HepG2 (cell line): Measurements from ENCODE around the gene ADCY7. TPM values are rescaled to one million over a fixed set of nuclear protein-coding genes. Genes with fewer than 3 reads are reported as not detected.

Experiments
- ATAC-seq: fragments of 200-7000 bp; cut with Tn5 transposase; 3 replicates; pipeline ENCODE4 v1.9.1; 2020; ENCODE audit warnings: mild to moderate bottlenecking, moderate library complexity
- BruUV-seq: library from RNA; stranded (reverse); fragments of 400-500 nt; replicated peaks from 2 replicates; lab custom pipeline; 2021; lab: Mats Ljungman, UMichigan
- CTCF ChIA-PET: fragments of 300-600 bp; formaldehyde crosslinking; extraction: SDS; loops from one replicate; lab custom pipeline; 2021; ENCODE audit warnings: low total read pairs, inconsistent platforms, low intra/inter-chr PET ratio; lab: Yijun Ruan, JAX
- POLR2A ChIA-PET: fragments of 350-600 bp; sonication (Branson Sonifier 250); formaldehyde crosslinking; loops from one replicate; lab custom pipeline; 2020; ENCODE audit warnings: antibody characterized with exemption, inconsistent platforms; lab: Yijun Ruan, JAX
- DNase-seq: peaks from one replicate; pipeline ENCODE4 v3.0.0-alpha.2; 2015; ENCODE audit warnings: low spot score
- FAIRE-seq: peaks from 3 replicates; lab custom pipeline; 2011; peaks lifted over from hg19 to GRCh38; lab: Jason Lieb, UNC
- H2AFZ ChIP-seq: one replicate; pipeline ENCODE4 v1.6.1; 2011; ENCODE audit warnings: low read length, inconsistent platforms
- H3K27ac ChIP-seq: fragments of 300-600 bp; 3 replicates; pipeline ENCODE4 v1.8.0; 2011; ENCODE audit warnings: mixed run types, mild to moderate bottlenecking, mixed read lengths, low read length, inconsistent platforms; ENCODE audit not compliant: insufficient read depth; ENCODE audit errors: extremely low read length
- H3K27me3 ChIP-seq, 2 experiments: fragments of 200-600 bp in 1 of 2; 2 replicates in 1 of 2; 3 replicates in 1 of 2; pipeline versions ENCODE4 v1.6.0 to v1.8.0; 2011; ENCODE audit warnings: low read length in 2 of 2, mild to moderate bottlenecking in 2 of 2, moderate library complexity in 2 of 2, inconsistent platforms in 1 of 2; ENCODE audit not compliant: insufficient read depth in 2 of 2, control insufficient read depth in 1 of 2
- H3K36me3 ChIP-seq, 2 experiments: fragments of 200-600 bp in 1 of 2; replicated peaks in 1 of 2; 2 replicates in 1 of 2; 3 replicates in 1 of 2; pipeline versions ENCODE4 v1.5.1 to v1.8.0; 2011; ENCODE audit warnings: low read length in 2 of 2, inconsistent platforms in 1 of 2; ENCODE audit not compliant: insufficient read depth in 2 of 2, control insufficient read depth in 1 of 2
- H3K4me1 ChIP-seq: 2 replicates; pipeline ENCODE4 v1.5.1; 2012; ENCODE audit warnings: low read length, inconsistent platforms; ENCODE audit not compliant: insufficient read depth
- H3K4me2 ChIP-seq: 2 replicates; pipeline ENCODE4 v1.6.0; 2011; ENCODE audit warnings: low read depth, low read length, inconsistent platforms
- H3K4me3 ChIP-seq, 3 experiments: fragments of 200-600 bp in 1 of 3; sonication (generic), shearing (Covaris generic) in 1 of 3; replicated peaks in 1 of 3; 2 replicates each; pipeline ENCODE4 v1.5.1; 2011 to 2016; ENCODE audit warnings: low read length in 3 of 3, inconsistent platforms in 2 of 3, low read depth in 2 of 3, mild to moderate bottlenecking in 2 of 3, control low read depth in 1 of 3, mixed read lengths in 1 of 3; ENCODE audit not compliant: insufficient read depth in 1 of 3
- H3K79me2 ChIP-seq: one replicate; pipeline ENCODE4 v1.6.1; 2011; ENCODE audit warnings: low read length, inconsistent platforms; ENCODE audit not compliant: insufficient read depth
- H3K9ac ChIP-seq: 2 replicates; pipeline ENCODE4 v1.6.0; 2011; ENCODE audit warnings: mild to moderate bottlenecking, low read depth, low read length, inconsistent platforms; ENCODE audit not compliant: insufficient read depth
- H3K9me3 ChIP-seq: 2 replicates; pipeline ENCODE4 v1.5.1; 2012; ENCODE audit warnings: mild to moderate bottlenecking, low read length
- H4K20me1 ChIP-seq: 2 replicates; pipeline ENCODE4 v1.6.0; 2011; ENCODE audit warnings: inconsistent platforms, mild to moderate bottlenecking, low read length, moderate library complexity; ENCODE audit not compliant: insufficient read depth
- CEBPG ChIP-seq: IDR thresholded peaks from 2 replicates; pipeline ENCODE4 v1.6.1; 2016
- HDAC1 ChIP-seq: sonication (generic); formaldehyde crosslinking; IDR thresholded peaks from 2 replicates; pipeline ENCODE4 v1.5.1; 2020; ENCODE audit warnings: mild to moderate bottlenecking, missing genetic modification reagents
- HNRNPLL ChIP-seq: fragments of 200-400 bp; formaldehyde crosslinking; IDR thresholded peaks from 2 replicates; pipeline ENCODE4 v1.6.1; 2017; ENCODE audit warnings: mild to moderate bottlenecking, low read depth, low read length; ENCODE audit not compliant: poor library complexity, severe bottlenecking
- NR1H2 ChIP-seq: sonication (generic); formaldehyde crosslinking; IDR thresholded peaks from 2 replicates; pipeline ENCODE4 v1.8.1; 2022; ENCODE audit warnings: low read depth, missing genetic modification reagents, borderline replicate concordance
- PHF5A ChIP-seq: IDR thresholded peaks from one replicate; pipeline ENCODE4 v1.6.1; 2018; ENCODE audit warnings: low read depth, missing genetic modification reagents; ENCODE audit not compliant: unreplicated experiment
- POLR2AphosphoS2 ChIP-seq: IDR thresholded peaks from 2 replicates; pipeline ENCODE4 v1.6.1; 2011; ENCODE audit warnings: low read depth, low read length, improper control_type of control experiment
- ZFP41 ChIP-seq: sonication (generic); formaldehyde crosslinking; IDR thresholded peaks from 2 replicates; pipeline ENCODE4 v1.4.0; 2020; ENCODE audit warnings: mild to moderate bottlenecking, missing genetic modification reagents, borderline replicate concordance
- ZNF614 ChIP-seq: IDR thresholded peaks from 2 replicates; pipeline ENCODE4 v1.6.1; 2018; ENCODE audit warnings: missing biosample characterization, missing genetic modification reagents, inconsistent platforms, borderline replicate concordance
- ZNF781 ChIP-seq: sonication (generic); formaldehyde crosslinking; IDR thresholded peaks from 2 replicates; pipeline ENCODE4 v1.5.1; 2020; ENCODE audit warnings: borderline replicate concordance, mild to moderate bottlenecking, missing genetic modification reagents; ENCODE audit errors: not compliant biosample characterization
- WGBS: methylation state at CpG from one replicate; pipeline ENCODE4 v1.1.6; 2017; ENCODE audit warnings: low lambda C conversion rate; 5-methylcytosine and 5-hydroxymethylcytosine counted together
- in situ Hi-C: cut with HindIII; loops from 2 replicates; pipeline ENCODE4 v1.10.0; 2017; ENCODE audit warnings: low pct_unique_long_range_greater_than_20kb; ENCODE audit not compliant: extremely low pct_ligation_motif_present
- intact Hi-C: fragments of 100-400 bp; cut with micrococcal nuclease; formaldehyde crosslinking; loops from one replicate; pipeline ENCODE4 v1.10.0; 2022; ENCODE audit not compliant: unreplicated experiment
- polyA plus RNA-seq, 8 experiments: library from polyadenylated mRNA; depleted of rRNA in 3 of 8; stranded (reverse) in 7 of 8; unstranded in 1 of 8; fragments of >200 nt; fragmentation: Illumina TruSeq in 4 of 8; extraction: Trizol in 4 of 8; gene quantifications; 2 replicates each; pipeline versions ENCODE4 v1.2.1 to v1.2.3, GENCODE V29; 2011 to 2016; ENCODE audit warnings: low read depth in 4 of 8, missing spikeins in 1 of 8, mixed read lengths in 1 of 8; ENCODE audit not compliant: insufficient read depth in 1 of 8
- total RNA-seq, 5 experiments: library from RNA; depleted of rRNA; stranded (reverse); fragments of >200 nt; fragmentation: Illumina TruSeq; extraction: Trizol; gene quantifications; 2 replicates each; pipeline ENCODE4 v1.2.3, GENCODE V29; 2016; ENCODE audit warnings: low read depth in 1 of 5
- TF ChIP-seq, protein P1 (sequence below): sonication (generic); formaldehyde crosslinking; IDR thresholded peaks from 2 replicates; pipeline ENCODE4 v1.4.0; 2020; ENCODE audit warnings: missing genetic modification reagents

Gene ADCY7
- total and polyA plus RNA-seq, 2 of the 13 experiments (the other 11 are each of a cell fraction or from before 2014, with no cell fraction given) = 2.2 to 4.3 TPM

- Histone ChIP-seq H3K79me2 (no peaks in the 10 kb centered on the region), H3K4me3 (no peak overlapping the region), H3K27me3 (no peaks in the 10 kb centered on the region), H2AFZ (no peak overlapping the region), H3K4me2 (no peak overlapping the region), H4K20me1 (no peaks in the 10 kb centered on the region), H3K4me1 (peaks cover 28% of the 10 kb centered on the region), H3K9ac (no peak overlapping the region), H3K27ac (no peak overlapping the region), H3K36me3 (peaks cover 14 to 62% of the 10 kb centered on the region in 2 experiments), H3K9me3 (no peaks in the 10 kb centered on the region)
- DNase-seq (no peak), ATAC-seq (no peak), FAIRE-seq (no peak)
- intact Hi-C loops = no loop called here
- POLR2A ChIA-PET = no interaction called here
- in situ Hi-C loops = no loop called here
- no peak for TF ChIP-seq PHF5A (CRISPR knock-in tag)
- TF ChIP-seq NR1H2 (CRISPR knock-in tag) = no peak
- no peak for TF ChIP-seq ZNF781
- TF ChIP-seq CEBPG (CRISPR knock-in tag) = no peak
- TF ChIP-seq ZFP41 (CRISPR knock-in tag) = no peak
- TF ChIP-seq HNRNPLL = no peak
- TF ChIP-seq POLR2AphosphoS2 = no peak
- no peak for TF ChIP-seq ZNF614 (CRISPR knock-in tag)
- TF ChIP-seq, protein P1, sequence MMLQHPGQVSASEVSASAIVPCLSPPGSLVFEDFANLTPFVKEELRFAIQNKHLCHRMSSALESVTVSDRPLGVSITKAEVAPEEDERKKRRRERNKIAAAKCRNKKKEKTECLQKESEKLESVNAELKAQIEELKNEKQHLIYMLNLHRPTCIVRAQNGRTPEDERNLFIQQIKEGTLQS (CRISPR knock-in tag) = no peak
- no peak for TF ChIP-seq HDAC1 (CRISPR knock-in tag)
- no TSS peak for BruUV-seq
- WGBS = 96% methylated on average over 8 of the region's 8 CpGs
- CTCF ChIA-PET = no interaction called here
Observed at GRCh38 chr16:50338371-50339231, 72.2 kb downstream of the ADCY7 start.
